Lower leg skin (tissue), 4 donors: ENCODE results near the gene MRGPRG. TPM values are rescaled to one million over a fixed set of nuclear protein-coding genes. Genes with fewer than 3 reads are reported as not detected.

Experiments
- DNase-seq, 2 donors: peaks; one replicate each; pipeline ENCODE4 v3.0.0-alpha.2; 2019; ENCODE audit warnings: low spot score in 2 of 2
- H3K4me3 ChIP-seq: fragments of 200-600 bp; sonication (generic); 2 replicates; pipeline ENCODE4 v1.5.1; 2017; ENCODE audit warnings: mild to moderate bottlenecking, low read depth; ENCODE audit not compliant: poor library complexity, severe bottlenecking
- CTCF ChIP-seq, 3 donors: fragments of 450-650 bp; IDR thresholded peaks; one replicate each; pipeline ENCODE4 v1.5.1; 2016; ENCODE audit warnings: antibody characterized with exemption in 3 of 3, mild to moderate bottlenecking in 3 of 3, moderate library complexity in 2 of 3
- POLR2A ChIP-seq, 2 donors: fragments of 450-650 bp; IDR thresholded peaks; one replicate each; pipeline ENCODE4 v1.6.1; 2016 to 2017; ENCODE audit warnings: antibody characterized with exemption in 2 of 2, mild to moderate bottlenecking in 1 of 2, moderate library complexity in 1 of 2
- WGBS, 2 donors: methylation state at CpG; one replicate each; pipeline ENCODE4 v1.1.5; 2018; 5-methylcytosine and 5-hydroxymethylcytosine counted together
- intact Hi-C: fragments of 100-400 bp; cut with DNase I; formaldehyde crosslinking; loops from one replicate; pipeline ENCODE4 v1.15.0; 2023; ENCODE audit warnings: low total_unique reads
- total RNA-seq, 4 donors: library from RNA; depleted of rRNA; stranded (reverse); fragments of >200 nt; gene quantifications; one replicate each; pipeline ENCODE4 v1.1.0, GENCODE V29; 2016

Gene MRGPRG
- total RNA-seq, 4 donors from 2014 or later, result not detected

- DNase-seq, result no peak
- TF ChIP-seq CTCF (IDR thresholded peaks at IDR 0.05), result no peak
- no peak for TF ChIP-seq POLR2A (IDR thresholded peaks at IDR 0.05)
- intact Hi-C loops, result loop anchor here (10.0 kb wide), 1 partner anchor 109 kb away; no protein-coding TSS in a partner anchor
- 58 to 62% methylated on average over 24 of the region's 24 CpGs for WGBS, 2 donors
- no peak overlapping the region for H3K4me3 ChIP-seq
These were observed 4.8 kb downstream of the MRGPRG start for GRCh38 chr11:3213659-3214419.

GRCh38 chr11:3208272-3208671, 10.3 kb downstream of the MRGPRG start:
- no peak for DNase-seq
- TF ChIP-seq CTCF (IDR thresholded peaks at IDR 0.05) (no peak), POLR2A (IDR thresholded peaks at IDR 0.05) (no peak)
- 84 to 87% methylated on average over 6 of the region's 6 CpGs for WGBS, 2 donors
- intact Hi-C loops, result no loop called here
- no peak overlapping the region for H3K4me3 ChIP-seq

GRCh38 chr11:3207526-3208189, 11.0 kb downstream of the MRGPRG start:
- no peak for DNase-seq
- no peak overlapping the region for H3K4me3 ChIP-seq
- intact Hi-C loops, result no loop called here
- 81 to 86% methylated on average over 8 of the region's 8 CpGs for WGBS, 2 donors
- TF ChIP-seq CTCF (IDR thresholded peaks at IDR 0.05), result no peak

GRCh38 chr11:3206922-3207204, 11.8 kb downstream of the MRGPRG start:
- no peak for TF ChIP-seq CTCF (IDR thresholded peaks at IDR 0.05)
- TF ChIP-seq POLR2A (IDR thresholded peaks at IDR 0.05), result no peak
- 94 to 95% methylated on average over 1 of the region's 1 CpG for WGBS, 2 donors
- DNase-seq, result no peak
- no peak overlapping the region for H3K4me3 ChIP-seq
- intact Hi-C loops, result no loop called here

- intact Hi-C loops, result no loop called here
- DNase-seq, result no peak
- no peak for TF ChIP-seq CTCF (IDR thresholded peaks at IDR 0.05)
- TF ChIP-seq POLR2A (IDR thresholded peaks at IDR 0.05), result no peak
- H3K4me3 ChIP-seq, result no peak overlapping the region
- whole genome bisulfite sequencing, 2 donors, result 81 to 85% methylated on average over 8 of the region's 8 CpGs
These were observed 12.3 kb downstream of the MRGPRG start for GRCh38 chr11:3206156-3206921.
